Adrenal gland (tissue), 5 donors: Measurements from ENCODE around the gene SDHAF4.

Source experiments
- POLR2A ChIP-seq, 2 donors: fragments of 450-650 bp; IDR thresholded peaks; one replicate each; pipeline ENCODE4 v1.6.1; 2017; ENCODE audit warnings: antibody characterized with exemption in 2 of 2, mild to moderate bottlenecking in 2 of 2, moderate library complexity in 1 of 2
- TF ChIP-seq, protein P1 (sequence below), 6 experiments: fragments of 450-650 bp in 4 of 6; fragments of 200-600 bp in 2 of 6; sonication (generic) in 1 of 6; IDR thresholded peaks; 1 replicate in 5 of 6; 2 replicates in 1 of 6; pipeline versions ENCODE4 v1.5.1 to v1.8.0; 2016 to 2021; ENCODE audit warnings: antibody characterized with exemption in 6 of 6, mild to moderate bottlenecking in 2 of 6, moderate library complexity in 1 of 6
- donor health status: DM: no; HTN: no; CAD: no.

- no peak for TF ChIP-seq POLR2A (IDR thresholded peaks at IDR 0.05)
- TF ChIP-seq, protein P1, sequence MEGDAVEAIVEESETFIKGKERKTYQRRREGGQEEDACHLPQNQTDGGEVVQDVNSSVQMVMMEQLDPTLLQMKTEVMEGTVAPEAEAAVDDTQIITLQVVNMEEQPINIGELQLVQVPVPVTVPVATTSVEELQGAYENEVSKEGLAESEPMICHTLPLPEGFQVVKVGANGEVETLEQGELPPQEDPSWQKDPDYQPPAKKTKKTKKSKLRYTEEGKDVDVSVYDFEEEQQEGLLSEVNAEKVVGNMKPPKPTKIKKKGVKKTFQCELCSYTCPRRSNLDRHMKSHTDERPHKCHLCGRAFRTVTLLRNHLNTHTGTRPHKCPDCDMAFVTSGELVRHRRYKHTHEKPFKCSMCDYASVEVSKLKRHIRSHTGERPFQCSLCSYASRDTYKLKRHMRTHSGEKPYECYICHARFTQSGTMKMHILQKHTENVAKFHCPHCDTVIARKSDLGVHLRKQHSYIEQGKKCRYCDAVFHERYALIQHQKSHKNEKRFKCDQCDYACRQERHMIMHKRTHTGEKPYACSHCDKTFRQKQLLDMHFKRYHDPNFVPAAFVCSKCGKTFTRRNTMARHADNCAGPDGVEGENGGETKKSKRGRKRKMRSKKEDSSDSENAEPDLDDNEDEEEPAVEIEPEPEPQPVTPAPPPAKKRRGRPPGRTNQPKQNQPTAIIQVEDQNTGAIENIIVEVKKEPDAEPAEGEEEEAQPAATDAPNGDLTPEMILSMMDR (IDR thresholded peaks at IDR 0.05): no peak
Measured at GRCh38 chr6:70551566-70551965, 15.2 kb upstream of the SDHAF4 start.
